SK-N-SH (cell line): ENCODE measurements around the gene TERT. TPM values are rescaled to one million over a fixed set of nuclear protein-coding genes. Genes with fewer than 3 reads are reported as not detected.

Experiments
- CTCF ChIA-PET: fragments of 300-600, 350-600 bp; formaldehyde crosslinking; extraction: SDS; loops from one replicate; lab custom pipeline; 2021; lab: Yijun Ruan, JAX
- POLR2A ChIA-PET: fragments of 350-600 bp; sonication (Branson Sonifier 250); formaldehyde crosslinking; extraction: SDS; loops from one replicate; lab custom pipeline; 2020; ENCODE audit warnings: antibody characterized with exemption, inconsistent platforms; lab: Yijun Ruan, JAX
- DNase-seq: peaks from one replicate; pipeline ENCODE4 v3.0.0; 2012
- H2AFZ ChIP-seq: fragments of 200-600 bp; sonication (generic); 2 replicates; pipeline ENCODE4 v1.8.1; 2016; ENCODE audit warnings: antibody characterized with exemption, mild to moderate bottlenecking, low read depth
- H3F3A ChIP-seq: fragments of 200-600 bp; sonication (generic); replicated peaks from 2 replicates; pipeline ENCODE3; 2016; ENCODE audit warnings: antibody characterized with exemption, mild to moderate bottlenecking; ENCODE audit not compliant: insufficient read depth
- H3K27ac ChIP-seq, 2 experiments: fragments of 200-500 bp in 1 of 2; fragments of 200-600 bp in 1 of 2; sonication (Bioruptor generic) in 1 of 2; sonication (generic), shearing (Covaris generic) in 1 of 2; 2 replicates each; pipeline versions ENCODE4 v1.5.1 to v1.6.1; 2014 to 2016; ENCODE audit warnings: low read depth in 2 of 2, inconsistent platforms in 1 of 2, low read length in 1 of 2, mild to moderate bottlenecking in 1 of 2, mixed read lengths in 1 of 2
- H3K27me3 ChIP-seq: fragments of 200-600 bp; sonication (generic), shearing (Covaris generic); 2 replicates; pipeline ENCODE4 v1.6.1; 2016; ENCODE audit warnings: mixed run types; ENCODE audit not compliant: insufficient read depth
- H3K36me3 ChIP-seq, 2 experiments: fragments of 200-500 bp in 1 of 2; fragments of 200-600 bp in 1 of 2; sonication (Bioruptor generic) in 1 of 2; sonication (generic) in 1 of 2; replicated peaks in 1 of 2; 2 replicates each; pipeline versions ENCODE3 to v1.5.1; 2014 to 2016; ENCODE audit warnings: low read length in 1 of 2, mild to moderate bottlenecking in 1 of 2; ENCODE audit not compliant: insufficient read depth in 2 of 2, control insufficient read depth in 1 of 2
- H3K4me1 ChIP-seq, 2 experiments: fragments of 200-500 bp in 1 of 2; fragments of 200-600 bp in 1 of 2; sonication (Bioruptor generic) in 1 of 2; sonication (generic), shearing (Covaris generic) in 1 of 2; 2 replicates each; pipeline versions ENCODE4 v1.5.1 to v1.6.1; 2014 to 2016; ENCODE audit warnings: low read depth in 1 of 2, low read length in 1 of 2, mixed run types in 1 of 2; ENCODE audit not compliant: insufficient read depth in 2 of 2, control insufficient read depth in 1 of 2
- H3K4me2 ChIP-seq: fragments of 200-600 bp; sonication (generic), shearing (Covaris generic); 2 replicates; pipeline ENCODE4 v1.6.1; 2017; ENCODE audit warnings: mixed run types
- H3K4me3 ChIP-seq, 2 experiments: fragments of 200-500 bp in 1 of 2; fragments of 200-600 bp in 1 of 2; sonication (Bioruptor generic) in 1 of 2; sonication (generic), shearing (Covaris generic) in 1 of 2; 2 replicates each; pipeline versions ENCODE4 v1.5.1 to v1.8.1; 2014 to 2016; ENCODE audit warnings: low read depth in 2 of 2, inconsistent platforms in 1 of 2, low read length in 1 of 2, mild to moderate bottlenecking in 1 of 2, mixed read lengths in 1 of 2, moderate library complexity in 1 of 2
- H3K79me2 ChIP-seq: fragments of 200-600 bp; sonication (generic); 2 replicates; pipeline ENCODE4 v1.8.1; 2017; ENCODE audit warnings: mild to moderate bottlenecking; ENCODE audit not compliant: insufficient read depth
- H3K9ac ChIP-seq: fragments of 200-600 bp; sonication (generic); 2 replicates; pipeline ENCODE4 v1.6.1; 2017; ENCODE audit warnings: mixed run types
- H3K9me2 ChIP-seq: fragments of 200-600 bp; sonication (generic); 2 replicates; pipeline ENCODE4 v1.6.1; 2017; ENCODE audit warnings: mixed run types
- H3K9me3 ChIP-seq: fragments of 200-600 bp; sonication (generic); 2 replicates; pipeline ENCODE4 v1.6.1; 2017; ENCODE audit warnings: mixed run types, mild to moderate bottlenecking, moderate library complexity
- H4K20me1 ChIP-seq: fragments of 200-600 bp; sonication (generic); 2 replicates; pipeline ENCODE4 v1.6.1; 2017; ENCODE audit warnings: mild to moderate bottlenecking, mixed run types; ENCODE audit not compliant: insufficient read depth
- CHD2 ChIP-seq: fragments of 150-350 bp; IDR thresholded peaks from 2 replicates; pipeline ENCODE4 v1.6.1; 2018; ENCODE audit warnings: low read length; ENCODE audit not compliant: partially characterized antibody
- ELF1 ChIP-seq: IDR thresholded peaks from 2 replicates; pipeline ENCODE4 v1.4.0; 2012
- EP300 ChIP-seq, 2 experiments: IDR thresholded peaks; 2 replicates each; pipeline versions ENCODE4 v1.4.0 to v1.6.1; 2012; ENCODE audit warnings: borderline replicate concordance in 1 of 2, low read depth in 1 of 2, low read length in 1 of 2
- GATA2 ChIP-seq: sonication (generic); formaldehyde crosslinking; IDR thresholded peaks from 2 replicates; pipeline ENCODE4 v1.5.0; 2020; ENCODE audit warnings: mild to moderate bottlenecking, missing genetic modification reagents
- MXI1 ChIP-seq: IDR thresholded peaks from 2 replicates; pipeline ENCODE4 v1.6.1; 2012; ENCODE audit warnings: mild to moderate bottlenecking, low read depth, low read length, improper control_type of control experiment
- NFIC ChIP-seq: IDR thresholded peaks from 2 replicates; pipeline ENCODE4 v1.4.0; 2012; ENCODE audit warnings: borderline replicate concordance
- POLR2AphosphoS5 ChIP-seq: IDR thresholded peaks from 2 replicates; pipeline ENCODE4 v1.6.1; 2012; ENCODE audit warnings: low read depth, low read length
- RCOR1 ChIP-seq: fragments of 150-350 bp; IDR thresholded peaks from 2 replicates; pipeline ENCODE4 v1.6.1; 2017; ENCODE audit warnings: antibody characterized with exemption, low read length
- RFX5 ChIP-seq: IDR thresholded peaks from 2 replicates; pipeline ENCODE4 v1.6.1; 2012; ENCODE audit warnings: mild to moderate bottlenecking, improper control_type of control experiment, low read length
- RXRA ChIP-seq: IDR thresholded peaks from 2 replicates; pipeline ENCODE4 v1.4.0; 2012; ENCODE audit warnings: low read depth, mild to moderate bottlenecking, borderline replicate concordance
- TAF1 ChIP-seq: IDR thresholded peaks from 2 replicates; pipeline ENCODE4 v1.6.1; 2012; ENCODE audit warnings: low read depth, mild to moderate bottlenecking, low read length, moderate library complexity, borderline replicate concordance
- TEAD4 ChIP-seq: IDR thresholded peaks from 2 replicates; pipeline ENCODE4 v1.4.0; 2012; ENCODE audit warnings: mild to moderate bottlenecking, borderline replicate concordance; ENCODE audit not compliant: insufficient read depth
- WGBS: methylation state at CpG from one replicate; pipeline ENCODE4 v1.1.6; 2017; ENCODE audit warnings: low lambda C conversion rate; 5-methylcytosine and 5-hydroxymethylcytosine counted together
- polyA plus RNA-seq, 3 experiments: library from polyadenylated mRNA; depleted of rRNA; stranded (reverse); fragments of >200 nt; gene quantifications; 2 replicates each; pipeline ENCODE4 v1.2.3, GENCODE V29; 2012
- TF ChIP-seq, protein P1 (sequence below): IDR thresholded peaks from 2 replicates; pipeline ENCODE4 v1.6.1; 2012; ENCODE audit warnings: mild to moderate bottlenecking, low read depth, low read length, moderate library complexity
- TF ChIP-seq, protein P2 (sequence below): IDR thresholded peaks from 2 replicates; pipeline ENCODE4 v1.4.0; 2012; ENCODE audit warnings: low read depth, borderline replicate concordance
- TF ChIP-seq, protein P3 (sequence below): IDR thresholded peaks from 2 replicates; pipeline ENCODE4 v1.4.0; 2012; ENCODE audit warnings: low read depth

The TERT gene
- polyA plus RNA-seq, 1 of the 3 experiments (the other 2 are of a cell fraction), result 2.4 TPM

DNA sequence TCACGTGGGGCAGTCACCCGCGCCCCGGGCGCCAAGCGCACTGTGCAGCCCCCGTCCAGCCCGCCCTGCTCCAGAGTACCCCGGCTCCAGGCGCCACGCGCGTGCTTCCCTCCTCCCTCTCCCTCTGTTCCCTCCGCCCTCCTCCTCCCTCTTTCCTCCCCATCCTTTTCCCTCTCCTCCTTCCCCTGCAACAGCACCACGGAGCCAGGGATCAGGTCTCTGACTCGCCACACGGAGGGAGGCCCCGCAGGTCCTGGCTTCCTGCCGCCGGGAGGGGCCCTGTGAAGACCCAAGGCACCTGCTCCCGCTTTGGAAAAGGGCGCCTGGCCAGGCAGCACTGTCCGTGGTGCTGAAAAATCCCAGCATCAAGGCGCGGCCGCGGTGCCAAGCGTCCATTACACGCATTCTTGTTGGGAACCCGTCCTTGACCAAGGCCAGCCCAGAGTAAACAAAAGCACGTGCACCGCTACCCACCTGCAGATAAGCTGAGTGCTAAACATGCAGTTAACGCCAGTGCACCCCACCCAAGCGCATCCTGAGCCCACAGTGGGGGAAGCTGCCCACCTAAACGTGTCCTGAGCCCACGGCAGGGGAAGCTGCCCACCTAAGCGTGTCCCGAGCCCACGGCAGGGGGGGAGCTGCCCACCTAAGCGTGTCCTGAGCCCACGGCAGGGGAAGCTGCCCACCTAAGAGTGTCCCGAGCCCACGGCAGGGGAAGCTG is 48.0 kb downstream of the TERT start:
- Histone ChIP-seq H3F3A (no peaks in the 10 kb centered on the region), H3K27me3 (peaks cover 10% of the 10 kb centered on the region; the same call in 1 of the 2 replicates), H2AFZ (no peak overlapping the region), H3K79me2 (no peaks in the 10 kb centered on the region), H4K20me1 (no peaks in the 10 kb centered on the region), H3K9me2 (no peaks in the 10 kb centered on the region), H3K4me3 (no peak overlapping the region; a peak in 1 of 4 replicates), H3K27ac (no peak overlapping the region), H3K9me3 (no peaks in the 10 kb centered on the region), H3K4me1 (no peaks in the 10 kb centered on the region; a peak in 1 of 4 replicates), H3K36me3 (no peaks in the 10 kb centered on the region), H3K4me2 (no peak overlapping the region), H3K9ac (no peak overlapping the region)
- TF ChIP-seq, protein P1, sequence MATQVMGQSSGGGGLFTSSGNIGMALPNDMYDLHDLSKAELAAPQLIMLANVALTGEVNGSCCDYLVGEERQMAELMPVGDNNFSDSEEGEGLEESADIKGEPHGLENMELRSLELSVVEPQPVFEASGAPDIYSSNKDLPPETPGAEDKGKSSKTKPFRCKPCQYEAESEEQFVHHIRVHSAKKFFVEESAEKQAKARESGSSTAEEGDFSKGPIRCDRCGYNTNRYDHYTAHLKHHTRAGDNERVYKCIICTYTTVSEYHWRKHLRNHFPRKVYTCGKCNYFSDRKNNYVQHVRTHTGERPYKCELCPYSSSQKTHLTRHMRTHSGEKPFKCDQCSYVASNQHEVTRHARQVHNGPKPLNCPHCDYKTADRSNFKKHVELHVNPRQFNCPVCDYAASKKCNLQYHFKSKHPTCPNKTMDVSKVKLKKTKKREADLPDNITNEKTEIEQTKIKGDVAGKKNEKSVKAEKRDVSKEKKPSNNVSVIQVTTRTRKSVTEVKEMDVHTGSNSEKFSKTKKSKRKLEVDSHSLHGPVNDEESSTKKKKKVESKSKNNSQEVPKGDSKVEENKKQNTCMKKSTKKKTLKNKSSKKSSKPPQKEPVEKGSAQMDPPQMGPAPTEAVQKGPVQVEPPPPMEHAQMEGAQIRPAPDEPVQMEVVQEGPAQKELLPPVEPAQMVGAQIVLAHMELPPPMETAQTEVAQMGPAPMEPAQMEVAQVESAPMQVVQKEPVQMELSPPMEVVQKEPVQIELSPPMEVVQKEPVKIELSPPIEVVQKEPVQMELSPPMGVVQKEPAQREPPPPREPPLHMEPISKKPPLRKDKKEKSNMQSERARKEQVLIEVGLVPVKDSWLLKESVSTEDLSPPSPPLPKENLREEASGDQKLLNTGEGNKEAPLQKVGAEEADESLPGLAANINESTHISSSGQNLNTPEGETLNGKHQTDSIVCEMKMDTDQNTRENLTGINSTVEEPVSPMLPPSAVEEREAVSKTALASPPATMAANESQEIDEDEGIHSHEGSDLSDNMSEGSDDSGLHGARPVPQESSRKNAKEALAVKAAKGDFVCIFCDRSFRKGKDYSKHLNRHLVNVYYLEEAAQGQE, result peak; percentile 96
- TF ChIP-seq RXRA (no peak), NFIC (0 out of 2 replicates have a peak, but pooled peaks have one; percentile 7)
- peak; percentile 52 for DNase-seq
- WGBS, result 5% methylated on average over 27 of the region's 43 CpGs
- POLR2A ChIA-PET, result no interaction called here
- CTCF ChIA-PET, result interaction anchor here (1.4 to 2.8 kb wide), 2 partner anchors 19 to 73 kb away, joined by 3 to 12 read pairs; no protein-coding TSS in a partner anchor

DNA sequence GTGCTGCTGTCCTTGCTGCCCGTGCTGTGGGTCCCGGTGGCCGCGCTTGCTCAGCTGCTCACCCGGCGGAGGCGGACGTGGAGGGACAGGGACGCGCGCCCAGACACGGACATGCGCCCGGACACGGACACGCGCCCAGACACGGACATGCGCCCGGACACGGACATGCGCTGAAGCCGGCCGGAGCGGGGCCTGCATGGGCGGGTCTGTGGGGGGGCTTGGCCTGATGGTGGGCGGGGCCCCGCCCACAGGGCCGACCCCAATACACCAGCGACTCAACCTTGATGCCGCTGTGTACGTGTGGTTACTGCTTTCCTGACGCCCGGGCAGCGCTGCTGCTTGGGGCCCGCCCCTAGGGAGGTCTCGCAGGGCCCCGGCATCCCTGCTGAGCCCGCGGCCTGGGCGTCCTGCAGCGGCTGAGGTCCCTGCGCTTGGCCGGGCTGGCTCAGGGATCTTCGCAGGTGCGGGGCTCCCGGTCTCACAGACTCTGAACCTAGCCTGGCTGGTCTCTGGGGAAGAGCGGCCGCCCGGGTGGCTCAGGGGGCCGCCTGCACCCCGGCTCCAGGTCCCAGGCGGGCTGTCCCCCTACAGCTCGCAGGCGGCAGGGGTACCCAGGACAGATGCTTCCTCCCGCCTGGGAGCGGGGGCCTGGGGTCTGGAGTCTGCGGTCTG is 48.8 kb downstream of the TERT start:
- Histone ChIP-seq H3K9me3 (no peaks in the 10 kb centered on the region), H3K27me3 (peaks cover 10% of the 10 kb centered on the region; the same call in 1 of the 2 replicates), H3K4me1 (no peaks in the 10 kb centered on the region; a peak in 1 of 4 replicates), H3K27ac (no peak overlapping the region), H3K79me2 (no peaks in the 10 kb centered on the region), H2AFZ (no peak overlapping the region), H3K9ac (no peak overlapping the region), H3K4me2 (no peak overlapping the region), H3K4me3 (no peak overlapping the region; a peak in 1 of 4 replicates), H3K36me3 (no peaks in the 10 kb centered on the region), H3K9me2 (no peaks in the 10 kb centered on the region), H4K20me1 (no peaks in the 10 kb centered on the region), H3F3A (no peaks in the 10 kb centered on the region)
- peak; percentile 77 for DNase-seq
- WGBS, result 0% methylated on average over 3 of the region's 58 CpGs
- ChIA-PET POLR2A (no interaction called here), CTCF (interaction anchor here (2.8 kb wide), 1 partner anchor 72 kb away, joined by 12 read pairs; no protein-coding TSS in a partner anchor)
- TF ChIP-seq ELF1, result no peak
- TF ChIP-seq RCOR1, result no peak
- TF ChIP-seq MXI1, result no peak
- TF ChIP-seq RFX5, result no peak
- TF ChIP-seq, protein P1, result no peak
- no peak for TF ChIP-seq EP300 (IDR thresholded peaks at IDR 0.05; ENCODE audit: borderline replicate concordance in 1 of 2, low read depth in 1 of 2, low read length in 1 of 2)
- TF ChIP-seq, protein P2, sequence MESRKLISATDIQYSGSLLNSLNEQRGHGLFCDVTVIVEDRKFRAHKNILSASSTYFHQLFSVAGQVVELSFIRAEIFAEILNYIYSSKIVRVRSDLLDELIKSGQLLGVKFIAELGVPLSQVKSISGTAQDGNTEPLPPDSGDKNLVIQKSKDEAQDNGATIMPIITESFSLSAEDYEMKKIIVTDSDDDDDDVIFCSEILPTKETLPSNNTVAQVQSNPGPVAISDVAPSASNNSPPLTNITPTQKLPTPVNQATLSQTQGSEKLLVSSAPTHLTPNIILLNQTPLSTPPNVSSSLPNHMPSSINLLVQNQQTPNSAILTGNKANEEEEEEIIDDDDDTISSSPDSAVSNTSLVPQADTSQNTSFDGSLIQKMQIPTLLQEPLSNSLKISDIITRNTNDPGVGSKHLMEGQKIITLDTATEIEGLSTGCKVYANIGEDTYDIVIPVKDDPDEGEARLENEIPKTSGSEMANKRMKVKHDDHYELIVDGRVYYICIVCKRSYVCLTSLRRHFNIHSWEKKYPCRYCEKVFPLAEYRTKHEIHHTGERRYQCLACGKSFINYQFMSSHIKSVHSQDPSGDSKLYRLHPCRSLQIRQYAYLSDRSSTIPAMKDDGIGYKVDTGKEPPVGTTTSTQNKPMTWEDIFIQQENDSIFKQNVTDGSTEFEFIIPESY, result no peak
- no peak for TF ChIP-seq GATA2
- TF ChIP-seq CHD2, result no peak
- TF ChIP-seq TEAD4, result no peak
- no peak for TF ChIP-seq TAF1
- TF ChIP-seq, protein P3, sequence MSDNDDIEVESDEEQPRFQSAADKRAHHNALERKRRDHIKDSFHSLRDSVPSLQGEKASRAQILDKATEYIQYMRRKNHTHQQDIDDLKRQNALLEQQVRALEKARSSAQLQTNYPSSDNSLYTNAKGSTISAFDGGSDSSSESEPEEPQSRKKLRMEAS, result no peak
- no peak for TF ChIP-seq POLR2AphosphoS5
